ENCODE measurements around the gene ZNF827. TPM values are rescaled to one million over a fixed set of nuclear protein-coding genes. Genes with fewer than 3 reads are reported as not detected.

The ZNF827 gene
- total RNA-seq, 1 experiment from 2014 or later, result 29.4 TPM

GRCh38 chr4:145907390-145907789 is 31.2 kb downstream of the ZNF827 start:
- Histone ChIP-seq H3K14ac (ENCODE audit: insufficient read depth, low read length) (0 out of 2 replicates have a peak overlapping the region, but pooled peaks have one; percentile 59), H3K23ac (ENCODE audit: insufficient read length, low read depth, low read length) (no peak overlapping the region), H3T11ph (ENCODE audit: low read length) (no peak overlapping the region), H3K27ac (ENCODE audit: insufficient read length, low read depth, low read length) (no peak overlapping the region), H2BK120ac (ENCODE audit: low read depth, low read length, poor library complexity, severe bottlenecking) (no peak overlapping the region), H4K91ac (ENCODE audit: insufficient read length, low read depth, low read length) (no peak overlapping the region), H3K4me1 (ENCODE audit: insufficient read depth, low read length) (peaks cover 25% of the 10 kb centered on the region), H3K18ac (ENCODE audit: insufficient read length, low read depth, low read length) (no peak overlapping the region), H3K56ac (ENCODE audit: insufficient read length, low read depth, low read length) (no peak overlapping the region), H2BK20ac (ENCODE audit: low read depth, low read length, poor library complexity, severe bottlenecking) (no peak overlapping the region), H2AFZ (ENCODE audit: low read length) (no peak overlapping the region), H4K5ac (ENCODE audit: insufficient read length, low read depth, low read length) (no peak overlapping the region), H2BK5ac (ENCODE audit: insufficient read length, low read length) (no peak overlapping the region), H3K23me2 (ENCODE audit: insufficient read length, low read depth, low read length, poor library complexity, severe bottlenecking) (no peaks in the 10 kb centered on the region), H3K9ac (ENCODE audit: extremely low read depth, insufficient read length, low read length) (no peak overlapping the region), H4K8ac (replicated peaks; ENCODE audit: insufficient read length, low read depth, low read length) (no peak overlapping the region), H4K20me1 (ENCODE audit: control insufficient read depth, insufficient read depth, insufficient read length) (no peaks in the 10 kb centered on the region), H2AK5ac (ENCODE audit: insufficient read length, low read length) (no peak overlapping the region), H3K27me3 (ENCODE audit: insufficient read depth, low read length) (no peaks in the 10 kb centered on the region), H3K79me1 (ENCODE audit: insufficient read depth, low read depth, low read length, poor library complexity, severe bottlenecking) (no peaks in the 10 kb centered on the region), H3K4me2 (ENCODE audit: insufficient read depth, insufficient read length, low read length) (no peak overlapping the region), H3K4ac (ENCODE audit: low read depth, low read length) (no peak overlapping the region), H2BK15ac (ENCODE audit: low read depth, low read length) (no peak overlapping the region), H3K79me2 (ENCODE audit: insufficient read depth, low read length) (peaks cover 24% of the 10 kb centered on the region; the same call in 1 of the 2 replicates), H3K9me3 (ENCODE audit: control insufficient read depth, low read depth, low read length) (no peaks in the 10 kb centered on the region), H2BK12ac (ENCODE audit: insufficient read length, low read depth, low read length) (no peak overlapping the region)
- no peak for DNase-seq
- H3K4me3 Mint-ChIP-seq, result 0 out of 5 replicates have a peak overlapping the region, but pooled peaks of 1 of the 2 experiments have one; percentile 17
- H3K36me3 Mint-ChIP-seq (ENCODE audit: insufficient read depth in 1 of 3, low read depth in 3 of 3), result peaks cover 7 to 17% (median 10%) of the 10 kb centered on the region in 3 experiments
- no CpG with 5 or more reads among the region's 4 CpGs for WGBS (ENCODE audit: extremely low coverage, insufficient read length, low lambda C conversion rate)
- no peaks in the 10 kb centered on the region for H3K9me3 Mint-ChIP-seq
- TF ChIP-seq CTCF (conservative IDR thresholded peaks at IDR 0.05), result no peak
- peaks cover 51 to 62% of the 10 kb centered on the region in 2 experiments for H3K4me1 Mint-ChIP-seq
- no peaks in the 10 kb centered on the region for H3K27me3 Mint-ChIP-seq (ENCODE audit: low read depth)
- peak overlapping the region; percentile 28 to 82 (median 56); a peak in 3 of 7 replicates for H3K27ac Mint-ChIP-seq

Data from H9 (cell line).